GM21737 (cell line): ENCODE measurements around the gene LRRC32.
"Not testable (repeated sequence)": the region's sequence is repeated elsewhere in the genome, so short reads cannot be mapped to it uniquely, and the experiment has no call there.

Experiments
- ATAC-seq: cut with Tn5 transposase; IDR thresholded peaks from one replicate; pipeline ENCODE4 v1.9.1; 2021; ENCODE audit warnings: mild to moderate bottlenecking, moderate library complexity; ENCODE audit not compliant: unreplicated experiment

LRRC32 gene

DNA sequence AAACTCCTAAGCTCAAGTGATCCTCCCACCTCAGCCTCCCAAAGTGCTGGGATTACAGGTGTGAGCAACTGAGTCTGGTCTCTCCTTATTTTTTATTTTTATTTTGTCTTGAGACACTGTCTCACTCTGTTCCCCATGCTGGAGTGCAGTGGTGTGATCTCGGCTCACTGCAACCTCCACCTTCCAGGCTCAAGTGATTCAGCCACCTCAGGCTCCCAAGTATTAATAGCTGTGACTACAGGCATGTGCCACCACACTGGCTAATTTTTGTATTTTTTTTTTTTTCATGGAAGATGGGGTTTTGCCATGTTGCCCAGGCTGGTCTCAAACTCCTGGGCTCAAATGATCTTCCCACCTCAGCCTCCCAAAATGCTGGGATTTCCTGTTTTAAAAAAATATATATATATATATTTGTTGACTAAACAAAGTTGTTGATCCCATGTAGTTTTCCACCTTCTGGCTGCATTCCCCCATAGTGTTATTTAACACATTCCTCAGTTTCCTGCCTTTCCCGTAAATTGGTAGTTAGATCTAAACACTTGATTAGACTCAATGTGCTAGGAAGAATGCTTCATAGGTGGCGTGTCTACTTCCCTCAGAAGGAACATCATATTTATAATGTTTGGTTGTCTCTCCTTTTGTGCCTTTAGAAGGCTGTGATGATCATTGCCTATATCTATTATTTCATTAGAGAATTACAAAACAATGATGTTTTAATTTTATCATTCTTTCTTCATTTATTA lies 38.8 kb downstream of the LRRC32 start:
- no peak for ATAC-seq

DNA sequence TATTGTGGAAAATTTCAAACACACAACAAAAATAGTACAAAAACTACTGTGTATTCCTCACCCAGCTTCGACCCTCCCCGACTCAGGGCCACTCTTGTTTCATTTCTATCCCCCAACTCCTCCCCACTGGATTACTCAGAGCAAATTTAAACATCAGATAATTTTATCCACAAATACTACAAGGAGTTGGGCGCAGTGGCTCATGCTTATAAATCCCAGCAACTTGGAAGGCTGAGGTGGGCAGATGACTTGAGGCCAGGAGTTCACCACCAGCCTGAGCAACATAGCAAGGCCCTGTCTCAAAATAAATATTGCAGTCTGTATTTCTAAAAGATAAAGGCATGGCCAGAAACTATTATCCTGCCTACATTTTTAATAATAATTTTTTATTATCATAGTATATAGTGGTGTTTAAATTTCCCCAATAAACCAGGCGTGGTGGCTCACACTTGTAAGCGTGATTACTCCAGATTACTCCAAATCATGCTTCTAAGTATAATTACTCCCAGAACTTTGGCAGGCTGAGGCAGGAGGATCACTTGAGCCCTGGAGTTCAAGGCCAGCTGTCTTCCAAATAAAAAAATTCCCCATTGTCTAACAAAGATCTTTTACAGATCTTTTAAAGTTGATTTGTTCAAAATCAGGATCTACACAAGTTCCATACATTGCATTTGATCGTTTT lies 39.8 kb downstream of the LRRC32 start:
- ATAC-seq = no peak

DNA sequence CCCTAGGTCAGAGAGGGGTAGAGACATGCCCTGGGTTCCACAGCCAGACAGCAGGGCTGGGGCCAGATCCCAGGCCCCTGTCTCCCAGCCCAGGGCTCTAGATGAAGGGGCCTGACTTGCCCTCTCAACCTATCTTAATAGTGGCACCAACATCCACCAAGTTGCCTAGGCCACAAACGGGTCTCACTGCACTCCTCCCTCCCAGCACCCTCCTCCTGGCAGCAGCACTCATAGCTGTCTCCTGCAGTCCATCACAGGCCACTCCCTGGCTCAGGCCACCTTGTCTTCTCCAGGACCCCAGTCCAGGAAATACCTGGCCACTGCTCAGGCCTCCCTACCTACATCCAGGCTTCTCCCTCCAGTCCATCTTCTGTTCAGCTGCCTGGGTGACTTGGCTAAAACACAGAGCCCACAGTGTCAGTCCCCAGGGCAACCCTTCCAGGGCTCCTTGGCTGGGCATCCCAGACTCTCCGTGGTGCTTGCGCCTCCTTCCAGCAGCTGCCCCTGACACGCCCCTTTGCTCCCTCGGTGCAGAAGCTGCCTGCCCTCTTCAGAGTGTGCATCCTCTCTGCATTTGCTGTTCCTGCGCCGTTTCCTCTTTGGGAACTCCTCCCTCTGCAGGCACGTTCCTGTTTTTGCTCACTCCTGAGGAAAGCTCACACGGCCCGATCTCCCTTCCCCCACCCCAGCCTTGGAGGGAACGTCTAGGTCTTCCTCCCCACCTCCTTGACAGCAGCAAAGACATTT lies 40.5 kb downstream of the LRRC32 start:
- ATAC-seq = no peak

DNA sequence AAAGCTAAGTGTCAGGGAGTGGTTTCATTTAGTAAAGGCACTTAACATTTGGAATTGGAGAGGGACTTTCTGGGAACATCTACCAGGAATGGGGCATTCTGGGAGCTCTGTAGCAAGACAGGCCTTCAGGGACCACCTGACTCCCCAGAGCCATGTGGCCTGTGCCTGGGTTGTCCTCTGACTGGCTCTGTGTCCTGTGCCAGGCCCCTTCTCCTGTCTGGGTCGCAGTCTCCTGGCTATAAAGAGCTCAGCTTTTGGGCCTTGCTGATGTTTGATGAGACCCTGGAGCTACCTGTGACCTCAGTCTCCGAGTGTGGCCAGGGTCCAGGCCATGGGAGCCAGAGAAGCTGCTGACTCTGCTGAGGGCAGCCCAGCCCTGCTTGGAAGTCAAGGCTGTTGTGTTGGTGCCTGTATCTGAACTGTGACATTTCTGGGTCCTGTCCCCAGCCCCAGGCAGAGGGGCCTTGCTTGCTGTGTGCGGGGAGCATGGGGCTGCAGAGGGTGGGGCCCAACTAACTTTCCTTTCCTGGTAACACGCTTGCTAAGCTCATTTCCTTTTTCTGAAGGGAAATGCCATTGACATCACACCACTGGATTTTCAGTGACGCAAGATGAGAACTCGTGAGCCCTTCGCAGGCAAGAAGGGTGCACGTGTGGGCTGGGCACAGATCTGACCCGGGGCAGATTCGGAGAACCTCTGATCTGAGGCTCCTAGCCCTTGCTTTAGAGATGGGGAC lies 41.3 kb downstream of the LRRC32 start:
- ATAC-seq = no peak

DNA sequence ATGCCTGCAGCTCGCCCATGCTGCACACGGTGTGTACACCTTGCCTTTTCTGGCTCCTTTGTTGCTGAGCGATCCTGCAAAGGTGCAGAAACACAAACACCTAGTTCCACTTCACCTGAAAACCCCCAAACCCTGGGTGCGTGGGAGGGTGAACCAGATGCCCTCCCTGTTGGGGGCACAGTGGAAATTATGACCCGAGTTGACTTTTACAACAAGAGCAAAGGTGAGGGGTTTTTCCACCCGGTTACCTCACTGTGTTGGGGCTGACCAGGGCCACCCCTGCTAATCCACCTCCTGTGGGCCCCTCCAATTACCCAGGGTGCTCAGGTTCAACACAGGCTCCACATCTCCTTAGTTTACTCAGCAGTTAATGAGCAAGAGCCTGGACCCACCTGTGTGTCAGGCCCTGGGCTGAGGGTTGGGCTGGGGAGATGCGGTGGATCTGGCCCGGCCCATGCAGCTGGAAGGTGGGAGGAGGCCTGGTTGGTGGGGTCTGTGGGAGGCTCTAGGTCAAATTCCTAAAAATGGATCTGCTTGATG lies 42.1 kb downstream of the LRRC32 start:
- no peak for ATAC-seq

DNA sequence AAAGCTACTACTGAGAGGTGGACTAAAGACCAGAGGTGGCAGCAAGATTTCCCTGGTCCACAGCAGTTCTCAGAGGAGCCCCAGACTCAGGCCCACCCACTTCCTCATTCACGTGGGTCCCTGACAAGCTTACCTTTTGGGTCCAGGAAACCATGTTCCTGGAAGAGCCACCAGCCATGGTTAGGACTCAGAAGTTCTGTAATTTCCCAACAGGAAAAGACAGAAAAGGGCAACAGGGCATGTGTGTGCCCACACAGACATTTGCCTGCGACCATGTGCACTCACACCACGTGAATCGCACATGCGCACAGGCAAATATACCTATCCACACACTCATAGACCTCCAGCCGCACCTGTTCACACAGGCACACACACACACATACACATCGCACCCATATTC lies 42.9 kb downstream of the LRRC32 start:
- no peak for ATAC-seq

DNA sequence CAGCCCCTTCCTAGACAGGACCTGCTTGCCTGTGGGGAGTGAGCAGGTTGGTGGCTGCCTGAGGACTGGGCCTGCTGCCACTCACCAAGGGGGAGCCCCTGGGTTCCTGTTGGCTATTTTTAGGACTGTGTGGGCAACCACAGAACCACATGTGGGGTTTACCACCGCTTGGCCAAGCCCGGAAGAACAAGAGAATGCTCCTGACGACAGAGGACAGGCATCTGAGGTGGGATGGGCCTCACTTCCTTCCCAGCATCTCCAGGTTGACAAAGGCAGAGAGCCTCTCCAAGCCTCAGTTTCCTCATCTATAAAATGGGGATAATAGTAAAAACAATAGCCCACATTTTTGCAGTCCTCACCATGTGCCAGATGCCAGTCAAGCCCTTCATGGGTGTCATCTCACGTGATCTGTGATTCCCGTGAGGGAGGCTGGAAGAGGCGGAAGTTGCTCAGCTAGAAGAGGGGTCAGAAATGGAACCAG lies 43.6 kb downstream of the LRRC32 start:
- ATAC-seq = peak; percentile 72

DNA sequence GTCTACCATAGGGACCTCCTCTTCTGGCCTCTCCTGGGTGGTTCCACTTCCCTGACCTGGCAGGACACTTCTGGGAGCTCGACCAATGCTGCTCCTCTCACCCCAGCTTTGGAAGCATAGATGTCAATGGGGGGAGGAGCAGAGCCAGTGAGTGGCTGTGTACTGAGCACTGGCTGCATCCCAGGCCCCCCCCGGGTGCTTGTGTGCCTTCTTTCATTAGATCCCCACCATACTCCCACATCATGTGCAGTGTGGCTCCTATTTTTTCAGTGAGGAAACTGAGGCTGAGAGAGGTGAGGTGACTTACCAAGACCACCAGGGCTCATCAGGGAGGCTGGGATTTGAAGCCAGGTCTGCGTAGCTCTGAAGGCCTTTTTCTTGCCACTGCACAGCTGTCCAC lies 44.3 kb downstream of the LRRC32 start:
- ATAC-seq = no peak

DNA sequence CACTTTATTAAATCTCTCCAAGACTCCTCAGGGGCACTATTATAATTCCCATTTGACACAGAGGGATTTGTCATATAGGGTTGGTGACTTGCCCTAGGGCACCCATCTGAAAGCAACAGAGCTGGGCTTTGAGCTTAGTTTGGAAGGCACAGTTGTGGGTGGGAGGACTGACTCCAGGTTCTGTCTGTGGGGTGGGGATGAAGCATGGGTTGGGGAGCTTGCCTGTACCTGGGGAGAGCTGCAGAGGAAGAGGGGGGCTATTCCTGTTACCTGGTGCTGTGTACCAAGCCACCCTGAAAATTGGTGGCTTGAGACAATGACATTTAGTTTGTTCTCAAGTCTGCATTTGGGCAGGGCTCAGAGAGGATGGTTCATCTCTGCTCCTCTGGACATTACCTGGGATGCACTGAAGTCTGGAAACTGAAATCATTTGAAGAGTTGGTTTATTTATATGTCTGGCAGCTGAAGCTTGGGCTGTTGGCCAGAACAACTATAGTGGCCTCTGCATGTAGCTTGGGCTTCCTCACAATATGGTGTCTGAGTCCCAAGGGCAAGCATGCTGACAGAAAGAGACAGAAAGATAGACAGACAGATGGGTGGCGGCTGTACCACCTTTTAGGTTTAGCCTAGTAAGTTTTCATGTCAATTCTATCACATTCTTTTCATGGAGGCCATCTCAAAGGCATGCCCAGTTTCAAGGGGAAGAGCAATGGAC lies 44.9 kb downstream of the LRRC32 start:
- no peak for ATAC-seq

DNA sequence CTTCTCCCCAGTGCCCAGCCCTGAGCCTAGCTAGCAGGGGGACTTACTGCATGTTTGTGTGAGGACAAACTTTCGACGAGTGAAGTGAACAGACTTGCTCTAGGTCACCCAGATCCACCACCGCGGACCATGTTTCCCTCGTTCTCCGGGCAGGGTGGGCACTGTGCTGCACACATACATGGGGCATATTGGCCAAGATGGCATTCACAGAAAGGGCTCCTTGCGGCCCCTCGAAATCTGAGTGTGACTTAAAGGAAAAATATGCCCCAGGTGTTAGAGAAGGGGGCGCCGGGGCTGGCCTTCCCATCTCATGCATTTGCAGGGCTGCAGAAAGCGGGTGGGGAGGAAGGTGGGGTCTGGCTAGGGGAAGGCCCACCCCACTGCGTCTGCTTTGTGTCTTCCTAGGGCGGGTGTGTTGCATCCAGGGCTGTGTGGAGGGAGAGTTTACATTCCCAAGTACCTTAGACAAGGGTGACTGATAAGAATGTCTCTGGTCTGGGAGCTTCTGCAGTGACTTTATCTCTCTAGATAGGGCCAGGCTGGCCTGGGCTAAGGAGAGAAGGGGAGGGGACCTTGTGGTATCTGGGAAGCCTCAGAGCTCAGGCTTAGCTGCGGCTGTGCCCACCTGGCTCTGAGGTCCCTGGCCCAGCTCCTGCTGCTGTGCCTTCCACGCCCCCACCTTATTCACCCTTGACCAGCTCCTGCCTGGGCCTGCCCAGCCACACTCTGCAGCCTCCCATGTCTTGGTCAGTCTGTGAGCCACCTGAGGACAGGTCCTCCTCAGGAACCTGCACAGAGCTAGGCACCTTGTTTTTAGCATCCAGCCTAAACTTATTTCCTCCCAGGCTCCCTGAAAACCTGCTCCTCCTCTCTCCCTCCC lies 45.8 kb downstream of the LRRC32 start:
- ATAC-seq = no peak

DNA sequence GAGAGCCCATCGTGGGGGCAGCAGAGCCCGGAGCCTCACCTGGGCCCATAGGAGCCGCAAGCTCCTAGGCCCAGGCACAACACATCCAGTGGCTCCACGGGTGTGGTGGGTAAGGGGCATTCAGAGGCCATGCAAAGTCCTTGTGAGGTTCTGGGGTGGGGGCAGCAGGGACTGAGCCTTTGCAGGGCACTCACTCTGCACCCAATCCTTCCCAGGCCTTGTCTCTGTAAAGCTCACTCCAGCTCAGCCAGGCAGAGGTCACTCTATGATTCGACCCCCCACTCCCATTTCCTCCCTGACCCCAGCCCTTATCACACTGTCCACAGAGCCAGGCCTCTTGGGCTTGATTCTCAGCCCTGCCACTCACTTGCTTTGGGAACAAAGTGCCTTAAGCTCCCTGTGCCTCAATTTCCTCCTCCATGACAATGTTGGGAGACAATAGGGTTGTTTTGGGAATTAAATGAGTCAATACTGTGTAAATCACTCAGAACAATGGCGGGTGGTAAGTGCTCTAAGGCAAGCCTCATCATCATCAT lies 46.6 kb downstream of the LRRC32 start:
- ATAC-seq = no peak

DNA sequence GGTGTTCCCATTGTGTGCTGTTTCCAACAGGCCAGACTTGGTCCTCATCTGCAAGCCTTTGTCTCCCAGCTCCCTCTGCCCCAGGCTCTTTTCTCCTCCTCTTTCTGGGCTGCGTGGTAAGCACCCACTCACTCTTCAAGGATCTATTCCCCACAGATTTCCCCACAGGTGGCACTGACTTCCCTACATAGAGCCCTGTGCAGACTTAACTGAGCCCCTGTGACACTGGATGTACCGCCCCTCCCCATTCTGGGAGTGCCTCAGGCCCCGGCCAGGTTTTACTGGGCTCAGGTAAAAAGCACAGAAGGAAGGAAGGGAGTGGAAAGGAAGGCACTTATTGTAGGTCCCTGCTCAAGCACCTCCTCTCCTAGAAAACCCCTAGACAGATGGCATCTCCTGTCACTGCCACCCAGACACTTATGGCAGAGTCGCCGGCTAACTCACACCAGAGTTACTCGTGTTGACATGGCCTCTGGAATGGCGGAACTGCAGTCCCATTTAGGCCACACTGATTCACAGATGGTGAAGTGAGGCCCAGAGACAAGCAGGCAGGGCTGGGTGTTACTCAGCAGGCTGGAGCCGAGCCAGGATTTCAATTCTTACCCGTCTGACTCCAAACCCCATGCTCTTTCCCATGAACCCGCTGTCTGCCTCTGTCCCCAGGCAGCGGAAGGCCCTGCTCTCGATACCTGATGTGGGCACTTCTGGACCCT lies 47.2 kb downstream of the LRRC32 start:
- no peak for ATAC-seq

DNA sequence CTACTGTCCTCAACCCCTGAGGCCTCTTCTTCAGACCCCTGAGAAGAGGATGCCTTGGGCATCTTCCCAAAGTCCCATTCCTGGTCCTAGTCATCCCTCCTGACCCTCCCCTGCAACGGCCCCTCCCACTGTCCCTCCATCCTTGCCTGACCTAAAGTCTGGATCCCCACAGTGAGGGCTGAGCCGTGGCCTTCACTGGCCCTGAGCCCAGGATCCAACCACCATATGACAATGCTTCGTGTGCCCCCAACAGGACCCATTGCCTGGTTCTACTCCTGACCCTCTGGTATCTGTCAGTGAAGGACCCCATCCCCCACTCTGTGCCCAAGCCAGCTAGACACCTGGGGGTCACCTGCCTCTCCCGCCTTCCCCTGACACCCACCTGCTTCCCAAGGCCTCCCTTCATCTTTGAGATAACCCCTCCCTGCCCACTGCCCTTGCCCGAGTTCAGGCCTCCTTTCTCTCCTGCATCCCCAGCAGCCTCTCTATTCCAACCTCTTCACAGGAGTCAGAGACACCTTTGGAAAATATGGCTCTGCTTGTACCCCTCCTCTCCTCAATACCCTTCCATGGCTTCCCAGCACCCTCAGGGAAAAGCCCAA lies 48.0 kb downstream of the LRRC32 start:
- no peak for ATAC-seq

DNA sequence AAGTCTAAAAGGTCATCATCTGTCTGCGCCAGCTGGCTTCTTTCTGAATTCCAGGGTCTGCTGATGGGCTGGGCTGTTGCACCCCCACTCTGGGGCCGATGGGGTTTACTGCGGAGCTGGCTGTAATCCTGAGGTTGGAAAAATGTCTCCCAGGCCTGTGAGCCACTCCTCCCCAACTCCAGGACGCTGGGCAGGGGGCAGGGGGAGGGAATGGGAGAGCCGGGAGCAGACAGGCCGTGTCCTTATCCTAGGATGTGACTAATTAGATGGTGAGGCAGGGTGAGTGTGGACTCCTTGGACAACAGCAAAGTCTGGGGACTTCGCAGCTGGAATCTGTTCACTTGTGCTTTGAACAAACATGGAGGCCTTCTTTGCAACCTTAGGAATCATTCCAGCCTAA lies 48.7 kb downstream of the LRRC32 start:
- ATAC-seq = no peak

DNA sequence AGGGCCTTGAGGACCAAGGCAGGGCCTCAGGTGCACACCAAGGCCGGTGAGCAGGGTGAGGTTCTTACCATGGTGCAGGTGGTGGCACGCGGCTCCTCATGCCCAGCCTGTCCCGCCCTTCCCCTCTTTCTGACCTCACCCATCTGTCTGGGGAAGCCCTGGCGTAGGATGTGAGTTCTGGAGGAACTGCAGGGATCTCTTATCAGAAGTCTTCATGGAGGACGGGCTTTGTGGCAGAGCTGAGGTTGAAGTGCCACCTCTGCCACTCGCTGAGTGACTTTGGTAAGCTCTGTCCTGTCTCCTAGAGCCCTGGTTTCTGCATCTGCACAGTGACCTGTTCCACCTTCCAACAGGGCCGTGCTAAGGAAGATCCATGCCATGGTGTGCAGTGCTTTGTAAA lies 49.1 kb downstream of the LRRC32 start:
- no peak for ATAC-seq

DNA sequence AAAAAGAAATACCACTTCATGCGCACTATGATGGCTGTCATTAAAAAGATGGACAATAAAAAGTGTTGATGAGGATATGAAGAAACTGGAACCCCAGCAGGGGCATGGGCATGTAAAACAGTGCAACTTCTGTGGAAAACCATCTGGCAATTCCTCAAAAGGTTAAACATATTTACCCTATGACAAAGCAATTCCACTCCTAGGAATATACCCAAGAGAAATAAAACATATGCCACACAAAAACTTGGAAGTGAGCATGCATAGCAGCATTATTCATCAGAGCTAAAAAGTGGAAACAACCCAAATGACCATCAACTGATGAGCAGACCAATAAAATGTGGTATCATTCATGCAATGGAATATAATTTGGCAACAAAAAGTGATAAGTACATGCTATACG lies 50.1 kb downstream of the LRRC32 start:
- ATAC-seq = no peak

DNA sequence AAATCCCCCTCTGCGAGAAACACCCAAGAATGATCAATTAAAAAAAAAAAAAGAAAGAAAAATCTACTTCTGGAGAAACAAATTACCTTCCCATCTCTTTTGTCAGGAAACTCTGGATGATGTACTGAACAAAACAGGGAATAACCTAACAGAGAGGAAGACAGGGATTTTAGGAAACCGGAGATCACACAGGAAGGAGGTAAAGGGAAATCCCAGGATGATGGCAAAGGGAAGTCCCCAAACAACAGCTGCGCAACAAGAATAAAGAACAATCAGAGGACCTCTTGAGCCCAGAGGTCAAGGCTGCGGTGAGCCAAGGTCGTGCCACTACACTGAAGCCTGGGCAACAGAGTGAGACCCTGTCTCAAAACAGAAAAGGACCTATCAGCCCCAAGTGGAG lies 50.7 kb downstream of the LRRC32 start:
- not testable (repeated sequence) for ATAC-seq
